SU-DHL-6 (cell line): ENCODE results near the gene MEFV.

Source experiments
- H2AFZ ChIP-seq: fragments of 200-600 bp; sonication (generic); 2 replicates; pipeline ENCODE4 v1.6.1; 2014; ENCODE audit warnings: low read depth, mild to moderate bottlenecking, moderate library complexity, mixed read lengths, antibody characterized with exemption, low read length; ENCODE audit not compliant: severe bottlenecking
- H3F3A ChIP-seq: fragments of 200-600 bp; shearing (Covaris generic); 2 replicates; pipeline ENCODE4 v1.6.0; 2016; ENCODE audit warnings: antibody characterized with exemption, mild to moderate bottlenecking; ENCODE audit not compliant: insufficient read depth
- H3K27ac ChIP-seq: fragments of 200-600 bp; sonication (generic); 2 replicates; pipeline ENCODE4 v1.5.1; 2016; ENCODE audit warnings: low read depth, mild to moderate bottlenecking, low read length, moderate library complexity, mixed read lengths
- H3K27me3 ChIP-seq: fragments of 200-600 bp; sonication (generic), shearing (Covaris generic); 2 replicates; pipeline ENCODE4 v1.6.0; 2014; ENCODE audit warnings: mild to moderate bottlenecking, low read length
- H3K36me3 ChIP-seq: fragments of 200-600 bp; sonication (generic); 2 replicates; pipeline ENCODE4 v1.6.1; 2014; ENCODE audit warnings: mild to moderate bottlenecking, low read length, mixed read lengths
- H3K4me2 ChIP-seq: fragments of 300-600, 200-600 bp; shearing (Covaris generic), sonication (generic); 2 replicates; pipeline ENCODE4 v1.6.0; 2014; ENCODE audit warnings: low read length, low read depth, mild to moderate bottlenecking; ENCODE audit not compliant: poor library complexity, severe bottlenecking
- H3K4me3 ChIP-seq: fragments of 200-600 bp; sonication (generic); 2 replicates; pipeline ENCODE4 v1.5.1; 2014; ENCODE audit warnings: antibody characterized with exemption, low read length, mild to moderate bottlenecking, mixed read lengths; ENCODE audit not compliant: insufficient read depth, poor library complexity, severe bottlenecking
- H3K79me2 ChIP-seq: fragments of 200-600 bp; sonication (generic); 2 replicates; pipeline ENCODE4 v1.6.1; 2014; ENCODE audit warnings: mild to moderate bottlenecking, low read length, moderate library complexity; ENCODE audit not compliant: insufficient read depth
- H3K9ac ChIP-seq: fragments of 200-600 bp; sonication (generic); 2 replicates; pipeline ENCODE4 v1.7.0; 2014; ENCODE audit warnings: mild to moderate bottlenecking, low read length
- H3K9me2 ChIP-seq: fragments of 200-600 bp; sonication (generic); replicated peaks from 2 replicates; pipeline ENCODE4 v1.6.1; 2014; ENCODE audit warnings: low read length; ENCODE audit not compliant: insufficient read depth
- H3K9me3 ChIP-seq: fragments of 200-600 bp; sonication (generic); 2 replicates; pipeline ENCODE4 v1.6.1; 2014; ENCODE audit warnings: low read length, mixed read lengths; ENCODE audit not compliant: insufficient read depth
- H4K20me1 ChIP-seq: fragments of 200-600 bp; sonication (generic); 2 replicates; pipeline ENCODE4 v1.6.1; 2014; ENCODE audit warnings: low read depth, mild to moderate bottlenecking, antibody characterized with exemption, low read length, moderate library complexity, mixed read lengths
- EZH2phosphoT487 ChIP-seq: fragments of 200-600 bp; sonication (generic), shearing (Covaris generic); conservative IDR thresholded peaks from 2 replicates; pipeline ENCODE4 v1.6.1; 2018; ENCODE audit warnings: mild to moderate bottlenecking, antibody characterized with exemption, low read length, moderate library complexity, mixed read lengths
- TF ChIP-seq, protein P1 (sequence below): fragments of 200-600 bp; sonication (generic); IDR thresholded peaks from one replicate; pipeline ENCODE4 v1.5.1; 2017; ENCODE audit warnings: antibody characterized with exemption, mild to moderate bottlenecking, low read length, moderate library complexity; ENCODE audit not compliant: insufficient read depth, poor library complexity, severe bottlenecking

Gene MEFV

DNA sequence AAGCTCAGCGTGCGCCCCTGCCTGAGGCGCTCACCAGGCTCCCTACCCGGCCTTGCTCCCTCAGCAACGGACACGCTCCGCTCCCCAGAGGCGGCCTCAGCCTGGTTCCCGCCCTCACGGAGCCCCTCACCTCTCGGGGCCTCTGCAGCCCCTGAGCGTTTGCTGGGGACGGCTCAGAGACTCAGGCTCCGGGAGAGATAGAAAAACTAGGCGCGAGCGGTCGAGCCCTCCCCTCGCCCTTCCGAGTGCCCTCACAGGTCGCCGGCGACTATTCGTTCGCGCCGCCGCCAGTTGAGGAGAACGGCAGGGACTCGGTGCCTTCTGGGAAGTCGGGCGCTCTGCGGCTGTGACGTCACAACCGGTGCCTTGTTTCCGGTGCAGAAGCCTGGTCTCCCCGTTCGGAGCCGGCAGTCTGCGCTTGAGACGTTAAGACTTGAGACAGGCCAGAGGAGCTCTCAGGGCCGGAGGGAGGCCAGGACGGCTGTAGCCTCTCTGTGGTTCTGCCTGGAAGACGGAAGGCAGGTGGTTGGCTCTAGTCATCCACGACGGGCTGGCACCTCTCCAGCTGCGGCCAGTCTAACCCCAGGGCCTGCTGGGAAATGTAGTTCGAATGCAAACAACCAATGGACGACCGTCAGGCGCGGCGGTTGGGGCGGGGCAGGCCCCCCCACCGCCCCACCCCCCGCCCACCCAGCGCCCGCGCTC is 21.4 kb downstream of the MEFV start, which contains the start of gene ZNF200:
ZNF200 (minus strand) TSS at position 302 of the 705 bp plus-strand sequence. CDS start 1,403 bp downstream, outside the sequence.
- Histone ChIP-seq H3K79me2 (peaks cover 10% of the 10 kb centered on the region; the same call in 1 of the 2 replicates), H2AFZ (peak within 1 kb of the TSS; percentile 52), H3K4me3 (peak within 1 kb of the TSS; percentile 88), H4K20me1 (no peaks in the 10 kb centered on the region), H3K27ac (peak within 1 kb of the TSS; percentile 91), H3K27me3 (no peaks in the 10 kb centered on the region), H3K9me2 (no peaks in the 10 kb centered on the region), H3K9ac (peak within 1 kb of the TSS; percentile 81), H3K4me2 (peak within 1 kb of the TSS; percentile 63), H3F3A (peaks cover 14% of the 10 kb centered on the region), H3K36me3 (peaks cover 27% of the 10 kb centered on the region), H3K9me3 (peaks cover 3% of the 10 kb centered on the region; the same call in 1 of the 2 replicates)
- TF ChIP-seq, protein P1, sequence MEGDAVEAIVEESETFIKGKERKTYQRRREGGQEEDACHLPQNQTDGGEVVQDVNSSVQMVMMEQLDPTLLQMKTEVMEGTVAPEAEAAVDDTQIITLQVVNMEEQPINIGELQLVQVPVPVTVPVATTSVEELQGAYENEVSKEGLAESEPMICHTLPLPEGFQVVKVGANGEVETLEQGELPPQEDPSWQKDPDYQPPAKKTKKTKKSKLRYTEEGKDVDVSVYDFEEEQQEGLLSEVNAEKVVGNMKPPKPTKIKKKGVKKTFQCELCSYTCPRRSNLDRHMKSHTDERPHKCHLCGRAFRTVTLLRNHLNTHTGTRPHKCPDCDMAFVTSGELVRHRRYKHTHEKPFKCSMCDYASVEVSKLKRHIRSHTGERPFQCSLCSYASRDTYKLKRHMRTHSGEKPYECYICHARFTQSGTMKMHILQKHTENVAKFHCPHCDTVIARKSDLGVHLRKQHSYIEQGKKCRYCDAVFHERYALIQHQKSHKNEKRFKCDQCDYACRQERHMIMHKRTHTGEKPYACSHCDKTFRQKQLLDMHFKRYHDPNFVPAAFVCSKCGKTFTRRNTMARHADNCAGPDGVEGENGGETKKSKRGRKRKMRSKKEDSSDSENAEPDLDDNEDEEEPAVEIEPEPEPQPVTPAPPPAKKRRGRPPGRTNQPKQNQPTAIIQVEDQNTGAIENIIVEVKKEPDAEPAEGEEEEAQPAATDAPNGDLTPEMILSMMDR = no peak
- no peak for TF ChIP-seq EZH2phosphoT487

DNA sequence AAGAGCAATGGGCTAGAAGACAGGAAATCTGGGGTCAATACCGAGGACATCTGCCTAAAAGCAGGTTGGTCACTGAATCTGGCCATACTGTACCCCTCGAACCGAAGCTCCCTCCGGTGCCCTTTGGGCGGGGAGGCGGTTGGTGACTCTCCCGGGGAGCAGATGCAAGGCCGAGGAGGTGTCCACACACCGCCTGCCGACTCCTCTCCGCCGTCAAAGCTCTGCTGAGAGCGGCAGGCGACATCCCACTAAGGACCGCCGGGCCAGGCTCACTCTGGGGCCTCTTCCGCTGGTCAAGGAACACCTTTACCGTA is 21.9 kb downstream of the MEFV start:
- Histone ChIP-seq H3K79me2 (peaks cover 10% of the 10 kb centered on the region; the same call in 1 of the 2 replicates), H3K9me2 (no peaks in the 10 kb centered on the region), H3K27ac (peak overlapping the region; percentile 91), H2AFZ (peak overlapping the region; percentile 52), H4K20me1 (no peaks in the 10 kb centered on the region), H3K4me3 (peak overlapping the region; percentile 88), H3K27me3 (no peaks in the 10 kb centered on the region), H3K36me3 (peaks cover 31% of the 10 kb centered on the region), H3K4me2 (peak overlapping the region; percentile 63), H3F3A (peaks cover 14% of the 10 kb centered on the region), H3K9ac (peak overlapping the region; percentile 81), H3K9me3 (peaks cover 3% of the 10 kb centered on the region; the same call in 1 of the 2 replicates)
- no peak for TF ChIP-seq EZH2phosphoT487
- TF ChIP-seq, protein P1 = no peak

DNA sequence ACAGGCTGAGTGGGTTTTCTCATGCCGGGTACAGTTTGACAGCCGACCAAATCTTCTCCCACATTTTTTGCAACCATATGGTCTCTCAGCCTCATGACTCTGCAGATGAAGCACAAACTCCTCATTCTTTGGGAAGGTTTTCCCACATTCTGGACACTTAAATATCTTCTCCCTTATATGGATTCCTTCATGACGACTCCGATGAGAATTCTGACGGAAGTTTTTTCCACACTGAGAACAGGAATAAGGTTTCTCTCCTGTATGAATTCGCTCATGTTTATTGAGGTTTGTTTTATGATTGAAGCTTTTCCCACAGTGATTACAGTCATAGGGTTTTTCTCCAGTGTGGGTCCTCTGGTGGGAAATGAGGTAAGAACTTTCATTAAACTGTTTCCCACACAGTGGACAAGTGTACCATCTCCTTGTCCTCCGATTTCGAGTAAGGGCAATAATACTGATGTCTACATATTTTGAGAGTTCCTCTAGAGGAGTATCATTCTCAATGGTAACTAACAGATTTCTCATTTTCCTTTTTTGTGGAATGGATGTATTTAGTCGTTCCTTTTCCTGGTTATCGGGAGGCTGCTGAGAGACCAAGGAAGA is 32.4 kb downstream of the MEFV start:
- no peak overlapping the region for H3K9ac ChIP-seq
- TF ChIP-seq EZH2phosphoT487 = no peak
- TF ChIP-seq, protein P1 = no peak
- no peak overlapping the region for H2AFZ ChIP-seq
- peaks cover 36% of the 10 kb centered on the region for H3K9me3 ChIP-seq
- no peak overlapping the region for H3K4me3 ChIP-seq
- no peak overlapping the region for H3K27ac ChIP-seq
- no peaks in the 10 kb centered on the region for H3K79me2 ChIP-seq
- no peak overlapping the region for H3K4me2 ChIP-seq
- no peaks in the 10 kb centered on the region for H3F3A ChIP-seq
- no peaks in the 10 kb centered on the region for H4K20me1 ChIP-seq
- no peaks in the 10 kb centered on the region for H3K27me3 ChIP-seq
- no peaks in the 10 kb centered on the region for H3K9me2 ChIP-seq
- peaks cover 57% of the 10 kb centered on the region for H3K36me3 ChIP-seq
